Measurements from ENCODE around the gene ATP2B3.

DNA sequence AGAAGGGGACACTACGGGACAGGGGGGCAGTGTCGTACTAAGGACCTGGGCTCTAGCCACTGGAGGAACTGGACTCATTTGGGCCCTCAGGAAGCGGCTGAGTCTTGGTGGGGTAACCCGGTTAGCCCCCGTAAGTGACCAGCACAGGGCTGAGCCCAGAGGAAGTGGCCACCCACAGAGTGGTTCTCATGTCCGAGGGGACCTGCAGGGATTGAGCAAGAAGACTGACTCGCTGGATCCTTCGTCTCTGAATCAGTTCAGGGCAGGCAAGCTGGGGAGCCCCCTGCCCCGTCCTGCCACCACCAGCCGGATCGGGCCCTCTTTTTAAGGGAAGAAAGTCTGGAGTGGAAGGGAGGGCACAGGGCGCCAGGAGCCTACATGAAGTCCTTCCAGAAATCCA is 23.4 kb upstream of the ATP2B3 start:
- TF ChIP-seq YY1 (IDR thresholded peaks at IDR 0.05; ENCODE audit: low read depth) (no peak), EGR1 (IDR thresholded peaks at IDR 0.05) (no peak), CEBPB (IDR thresholded peaks at IDR 0.05) (no peak)
- TF ChIP-seq, protein P1, sequence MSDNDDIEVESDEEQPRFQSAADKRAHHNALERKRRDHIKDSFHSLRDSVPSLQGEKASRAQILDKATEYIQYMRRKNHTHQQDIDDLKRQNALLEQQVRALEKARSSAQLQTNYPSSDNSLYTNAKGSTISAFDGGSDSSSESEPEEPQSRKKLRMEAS (IDR thresholded peaks at IDR 0.05): no peak

Measured in Ishikawa (cell line).